GM23338 (cell line): ENCODE measurements around the gene MUC6. TPM values are rescaled to one million over a fixed set of nuclear protein-coding genes. Genes with fewer than 3 reads are reported as not detected.

Experiments
- ATAC-seq: fragments of 200-7000 bp; cut with Tn5 transposase; 3 replicates; pipeline ENCODE4 v1.9.1; 2020
- DNase-seq: peaks from one replicate; pipeline ENCODE4 v3.0.0-alpha.2; 2015; ENCODE audit warnings: low spot score
- H2AFZ ChIP-seq: fragments of 200-600 bp; sonication (generic); 2 replicates; pipeline ENCODE4 v1.8.0; 2016; ENCODE audit warnings: antibody characterized with exemption, mild to moderate bottlenecking, moderate library complexity
- H3F3A ChIP-seq: fragments of 200-600 bp; sonication (generic); replicated peaks from 2 replicates; pipeline ENCODE4 v1.8.0; 2017; ENCODE audit warnings: antibody characterized with exemption, mixed run types, low read depth
- H3K27ac ChIP-seq: fragments of 200-600 bp; sonication (generic); 2 replicates; pipeline ENCODE4 v1.6.1; 2016; ENCODE audit warnings: low read depth
- H3K27me3 ChIP-seq: fragments of 200-600 bp; sonication (generic); 2 replicates; pipeline ENCODE4 v1.8.0; 2016; ENCODE audit warnings: mild to moderate bottlenecking, mixed run types, moderate library complexity; ENCODE audit not compliant: insufficient read depth
- H3K36me3 ChIP-seq: fragments of 200-600 bp; sonication (generic); 2 replicates; pipeline ENCODE4 v1.8.0; 2016; ENCODE audit warnings: mild to moderate bottlenecking; ENCODE audit not compliant: insufficient read depth
- H3K4me1 ChIP-seq: fragments of 200-600 bp; sonication (generic); 2 replicates; pipeline ENCODE4 v1.8.0; 2016; ENCODE audit warnings: mild to moderate bottlenecking, moderate library complexity; ENCODE audit not compliant: insufficient read depth
- H3K4me2 ChIP-seq: fragments of 200-600 bp; sonication (generic); 2 replicates; pipeline ENCODE4 v1.7.1; 2017; ENCODE audit warnings: mixed run types
- H3K4me3 ChIP-seq: fragments of 200-600 bp; sonication (generic); 2 replicates; pipeline ENCODE4 v1.6.1; 2016; ENCODE audit warnings: mixed run types
- H3K79me2 ChIP-seq: fragments of 200-600 bp; sonication (generic); replicated peaks from 2 replicates; pipeline ENCODE4 v1.8.0; 2017; ENCODE audit warnings: mild to moderate bottlenecking; ENCODE audit not compliant: insufficient read depth
- H3K9me2 ChIP-seq: fragments of 200-600 bp; sonication (generic); 2 replicates; pipeline ENCODE4 v1.8.0; 2017; ENCODE audit not compliant: insufficient read depth
- H4K20me1 ChIP-seq: fragments of 200-600 bp; sonication (generic); replicated peaks from 2 replicates; pipeline ENCODE4 v1.8.0; 2017; ENCODE audit warnings: mild to moderate bottlenecking; ENCODE audit not compliant: insufficient read depth
- H3K27ac Mint-ChIP-seq: 2 replicates; pipeline ENCODE4 v1.8.0; 2020; ENCODE audit warnings: inconsistent platforms, mild to moderate bottlenecking, moderate library complexity, mixed read lengths
- H3K27me3 Mint-ChIP-seq: 3 replicates; pipeline ENCODE4 v1.8.0; 2022; ENCODE audit warnings: low read depth, mild to moderate bottlenecking, moderate library complexity, mixed read lengths, inconsistent platforms; ENCODE audit not compliant: insufficient read depth, poor library complexity
- H3K36me3 Mint-ChIP-seq: 3 replicates; pipeline ENCODE4 v1.8.0; 2021; ENCODE audit warnings: low read depth, mild to moderate bottlenecking, inconsistent platforms, moderate library complexity, mixed read lengths
- H3K4me1 Mint-ChIP-seq: 3 replicates; pipeline ENCODE4 v1.8.0; 2020; ENCODE audit warnings: mild to moderate bottlenecking, inconsistent platforms, mixed read lengths
- H3K4me3 Mint-ChIP-seq: 3 replicates; pipeline ENCODE4 v1.8.0; 2021; ENCODE audit warnings: moderate library complexity, mild to moderate bottlenecking, inconsistent platforms, mixed read lengths
- H3K9me3 Mint-ChIP-seq: 3 replicates; pipeline ENCODE4 v1.8.0; 2020; ENCODE audit warnings: moderate library complexity, mild to moderate bottlenecking, inconsistent platforms, mixed read lengths
- CTCF ChIP-seq, 2 experiments: fragments of 200-600 bp in 1 of 2; sonication (generic) in 1 of 2; conservative IDR thresholded peaks; 2 replicates each; pipeline versions ENCODE4 v1.5.1 to v1.6.1; 2016 to 2017; ENCODE audit warnings: antibody characterized with exemption in 2 of 2, low read depth in 2 of 2, mild to moderate bottlenecking in 2 of 2, moderate library complexity in 1 of 2
- EZH2 ChIP-seq: fragments of 200-600 bp; sonication (generic); IDR thresholded peaks from one replicate; pipeline ENCODE4 v1.8.0; 2017; ENCODE audit warnings: antibody characterized with exemption, mild to moderate bottlenecking, low read depth; ENCODE audit not compliant: unreplicated experiment
- EZH2phosphoT487 ChIP-seq: fragments of 200-600 bp; sonication (generic); IDR thresholded peaks from one replicate; pipeline ENCODE4 v1.8.1; 2018; ENCODE audit warnings: antibody characterized with exemption; ENCODE audit not compliant: unreplicated experiment
- JUNB ChIP-seq: IDR thresholded peaks from one replicate; pipeline ENCODE4 v1.6.1; 2016; ENCODE audit warnings: antibody characterized with exemption; ENCODE audit not compliant: unreplicated experiment
- POLR2AphosphoS5 ChIP-seq: IDR thresholded peaks from 2 replicates; pipeline ENCODE4 v1.6.1; 2016; ENCODE audit warnings: antibody characterized with exemption, low read depth
- ZNF114 ChIP-seq: fragments of 250-450 bp; sonication (Bioruptor Pico); IDR thresholded peaks from 2 replicates; pipeline ENCODE4 v1.5.0; 2020; ENCODE audit warnings: mild to moderate bottlenecking, moderate library complexity
- ZNF331 ChIP-seq: fragments of 250-450 bp; sonication (Bioruptor Pico); IDR thresholded peaks from 2 replicates; pipeline ENCODE4 v1.5.0; 2020; ENCODE audit warnings: low read depth, mild to moderate bottlenecking, moderate library complexity
- polyA plus RNA-seq: library from polyadenylated mRNA; unstranded; fragments of >200 nt; fragmentation: Nextera tagmentation; extraction: Ambion mirVana; gene quantifications from 2 replicates; pipeline ENCODE4 v1.2.1, GENCODE V29; 2016
- total RNA-seq: library from RNA; depleted of rRNA; stranded (reverse); fragments of >200 nt; shearing (Covaris generic); gene quantifications from 2 replicates; pipeline ENCODE4 v1.2.3, GENCODE V29; 2014
- TF ChIP-seq, protein P1 (sequence below): fragments of 250-450 bp; sonication (Bioruptor Pico); IDR thresholded peaks from 2 replicates; pipeline ENCODE4 v1.5.0; 2020; ENCODE audit warnings: mild to moderate bottlenecking, moderate library complexity
- TF ChIP-seq, protein P2 (sequence below): IDR thresholded peaks from 2 replicates; pipeline ENCODE4 v1.6.1; 2016; ENCODE audit warnings: antibody characterized with exemption

Gene MUC6
- total and polyA plus RNA-seq, 2 experiments from 2014 or later: not detected

DNA sequence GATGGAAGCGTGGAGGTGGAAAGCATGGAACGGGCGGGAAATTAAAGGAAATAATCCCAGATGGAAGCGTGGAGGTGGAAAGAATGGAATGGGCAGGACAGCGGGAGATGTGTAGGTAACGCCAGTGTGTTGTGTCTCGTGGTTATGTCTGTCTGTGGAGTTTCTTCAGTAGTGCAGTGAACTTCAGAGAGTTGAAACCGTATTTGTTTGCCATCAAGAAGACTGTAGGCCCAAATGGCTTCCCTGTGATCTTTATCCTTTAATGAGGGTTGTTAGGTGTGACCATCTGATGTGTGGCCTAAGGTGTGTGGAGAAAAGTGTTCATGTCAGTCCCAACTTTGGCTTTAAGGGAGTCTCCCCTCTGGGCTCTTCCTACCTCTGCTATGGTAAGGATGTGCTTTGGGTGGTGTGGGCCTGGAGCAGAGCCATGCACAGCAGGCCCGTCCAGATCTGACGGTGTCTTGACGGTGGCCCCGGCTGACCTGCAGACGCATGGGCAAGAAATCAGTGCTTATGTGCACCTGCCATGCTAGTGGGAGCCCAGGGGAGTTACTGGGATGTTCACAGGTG, 71.2 kb downstream of the MUC6 start (continued):
- TF ChIP-seq, protein P1, sequence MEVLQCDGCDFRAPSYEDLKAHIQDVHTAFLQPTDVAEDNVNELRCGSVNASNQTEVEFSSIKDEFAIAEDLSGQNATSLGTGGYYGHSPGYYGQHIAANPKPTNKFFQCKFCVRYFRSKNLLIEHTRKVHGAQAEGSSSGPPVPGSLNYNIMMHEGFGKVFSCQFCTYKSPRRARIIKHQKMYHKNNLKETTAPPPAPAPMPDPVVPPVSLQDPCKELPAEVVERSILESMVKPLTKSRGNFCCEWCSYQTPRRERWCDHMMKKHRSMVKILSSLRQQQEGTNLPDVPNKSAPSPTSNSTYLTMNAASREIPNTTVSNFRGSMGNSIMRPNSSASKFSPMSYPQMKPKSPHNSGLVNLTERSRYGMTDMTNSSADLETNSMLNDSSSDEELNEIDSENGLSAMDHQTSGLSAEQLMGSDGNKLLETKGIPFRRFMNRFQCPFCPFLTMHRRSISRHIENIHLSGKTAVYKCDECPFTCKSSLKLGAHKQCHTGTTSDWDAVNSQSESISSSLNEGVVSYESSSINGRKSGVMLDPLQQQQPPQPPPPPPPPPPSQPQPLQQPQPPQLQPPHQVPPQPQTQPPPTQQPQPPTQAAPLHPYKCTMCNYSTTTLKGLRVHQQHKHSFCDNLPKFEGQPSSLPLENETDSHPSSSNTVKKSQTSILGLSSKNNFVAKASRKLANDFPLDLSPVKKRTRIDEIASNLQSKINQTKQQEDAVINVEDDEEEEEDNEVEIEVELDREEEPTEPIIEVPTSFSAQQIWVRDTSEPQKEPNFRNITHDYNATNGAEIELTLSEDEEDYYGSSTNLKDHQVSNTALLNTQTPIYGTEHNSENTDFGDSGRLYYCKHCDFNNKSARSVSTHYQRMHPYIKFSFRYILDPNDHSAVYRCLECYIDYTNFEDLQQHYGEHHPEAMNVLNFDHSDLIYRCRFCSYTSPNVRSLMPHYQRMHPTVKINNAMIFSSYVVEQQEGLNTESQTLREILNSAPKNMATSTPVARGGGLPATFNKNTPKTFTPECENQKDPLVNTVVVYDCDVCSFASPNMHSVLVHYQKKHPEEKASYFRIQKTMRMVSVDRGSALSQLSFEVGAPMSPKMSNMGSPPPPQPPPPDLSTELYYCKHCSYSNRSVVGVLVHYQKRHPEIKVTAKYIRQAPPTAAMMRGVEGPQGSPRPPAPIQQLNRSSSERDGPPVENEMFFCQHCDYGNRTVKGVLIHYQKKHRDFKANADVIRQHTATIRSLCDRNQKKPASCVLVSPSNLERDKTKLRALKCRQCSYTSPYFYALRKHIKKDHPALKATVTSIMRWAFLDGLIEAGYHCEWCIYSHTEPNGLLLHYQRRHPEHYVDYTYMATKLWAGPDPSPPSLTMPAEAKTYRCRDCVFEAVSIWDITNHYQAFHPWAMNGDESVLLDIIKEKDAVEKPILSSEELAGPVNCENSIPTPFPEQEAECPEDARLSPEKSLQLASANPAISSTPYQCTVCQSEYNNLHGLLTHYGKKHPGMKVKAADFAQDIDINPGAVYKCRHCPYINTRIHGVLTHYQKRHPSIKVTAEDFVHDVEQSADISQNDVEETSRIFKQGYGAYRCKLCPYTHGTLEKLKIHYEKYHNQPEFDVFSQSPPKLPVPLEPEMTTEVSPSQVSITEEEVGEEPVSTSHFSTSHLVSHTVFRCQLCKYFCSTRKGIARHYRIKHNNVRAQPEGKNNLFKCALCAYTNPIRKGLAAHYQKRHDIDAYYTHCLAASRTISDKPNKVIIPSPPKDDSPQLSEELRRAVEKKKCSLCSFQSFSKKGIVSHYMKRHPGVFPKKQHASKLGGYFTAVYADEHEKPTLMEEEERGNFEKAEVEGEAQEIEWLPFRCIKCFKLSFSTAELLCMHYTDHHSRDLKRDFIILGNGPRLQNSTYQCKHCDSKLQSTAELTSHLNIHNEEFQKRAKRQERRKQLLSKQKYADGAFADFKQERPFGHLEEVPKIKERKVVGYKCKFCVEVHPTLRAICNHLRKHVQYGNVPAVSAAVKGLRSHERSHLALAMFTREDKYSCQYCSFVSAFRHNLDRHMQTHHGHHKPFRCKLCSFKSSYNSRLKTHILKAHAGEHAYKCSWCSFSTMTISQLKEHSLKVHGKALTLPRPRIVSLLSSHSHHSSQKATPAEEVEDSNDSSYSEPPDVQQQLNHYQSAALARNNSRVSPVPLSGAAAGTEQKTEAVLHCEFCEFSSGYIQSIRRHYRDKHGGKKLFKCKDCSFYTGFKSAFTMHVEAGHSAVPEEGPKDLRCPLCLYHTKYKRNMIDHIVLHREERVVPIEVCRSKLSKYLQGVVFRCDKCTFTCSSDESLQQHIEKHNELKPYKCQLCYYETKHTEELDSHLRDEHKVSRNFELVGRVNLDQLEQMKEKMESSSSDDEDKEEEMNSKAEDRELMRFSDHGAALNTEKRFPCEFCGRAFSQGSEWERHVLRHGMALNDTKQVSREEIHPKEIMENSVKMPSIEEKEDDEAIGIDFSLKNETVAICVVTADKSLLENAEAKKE (CRISPR knock-in tag): no peak
- TF ChIP-seq JUNB (no peak), POLR2AphosphoS5 (no peak)

DNA sequence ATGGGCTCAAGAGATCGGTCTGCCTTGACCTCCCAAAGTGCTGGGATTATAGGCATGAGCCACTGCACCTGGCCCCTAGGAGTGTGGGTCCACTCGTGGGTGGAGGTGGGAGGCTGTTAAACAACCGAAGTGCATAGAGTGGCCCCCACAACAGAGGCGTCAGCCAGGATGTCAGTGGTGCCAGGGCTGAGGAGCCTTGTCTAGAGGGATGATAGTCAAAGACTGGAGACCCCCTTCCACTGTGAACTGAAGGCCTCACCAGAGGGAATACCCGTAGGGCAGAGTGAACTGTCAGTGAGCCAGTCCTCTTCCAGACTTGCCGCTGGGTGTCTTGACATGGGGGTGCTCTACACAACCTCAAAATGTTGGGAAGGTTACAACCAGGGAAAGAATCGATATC, 72.7 kb downstream of the MUC6 start:
- peaks cover 7% of the 10 kb centered on the region; the same call in 1 of the 2 replicates for H3K36me3 ChIP-seq
- H3K36me3 Mint-ChIP-seq: peaks cover 59% of the 10 kb centered on the region

More for the DNA sequence above, 72.7 kb downstream of the MUC6 start:
- Histone ChIP-seq H3F3A (peaks cover 9% of the 10 kb centered on the region; the same call in 1 of the 2 replicates), H3K4me1 (no peaks in the 10 kb centered on the region), H2AFZ (no peak overlapping the region), H3K4me2 (no peak overlapping the region), H3K4me3 (no peak overlapping the region), H3K79me2 (0 out of 2 replicates have a peak, but pooled peaks cover 22% of the 10 kb centered on the region), H4K20me1 (no peaks in the 10 kb centered on the region; the same call in 1 of the 2 replicates), H3K27ac (no peak overlapping the region), H3K9me2 (no peaks in the 10 kb centered on the region), H3K27me3 (no peaks in the 10 kb centered on the region)
- H3K4me3 Mint-ChIP-seq: no peak overlapping the region
- no peak for ATAC-seq
- peaks cover 12% of the 10 kb centered on the region for H3K27me3 Mint-ChIP-seq
- no peak overlapping the region; the same call in 1 of the 2 replicates for H3K27ac Mint-ChIP-seq
- peaks cover 5% of the 10 kb centered on the region; the same call in 1 of the 3 replicates for H3K4me1 Mint-ChIP-seq
- H3K9me3 Mint-ChIP-seq: peaks cover 20% of the 10 kb centered on the region
- no peak for TF ChIP-seq ZNF114 (CRISPR knock-in tag)
- TF ChIP-seq, protein P2, sequence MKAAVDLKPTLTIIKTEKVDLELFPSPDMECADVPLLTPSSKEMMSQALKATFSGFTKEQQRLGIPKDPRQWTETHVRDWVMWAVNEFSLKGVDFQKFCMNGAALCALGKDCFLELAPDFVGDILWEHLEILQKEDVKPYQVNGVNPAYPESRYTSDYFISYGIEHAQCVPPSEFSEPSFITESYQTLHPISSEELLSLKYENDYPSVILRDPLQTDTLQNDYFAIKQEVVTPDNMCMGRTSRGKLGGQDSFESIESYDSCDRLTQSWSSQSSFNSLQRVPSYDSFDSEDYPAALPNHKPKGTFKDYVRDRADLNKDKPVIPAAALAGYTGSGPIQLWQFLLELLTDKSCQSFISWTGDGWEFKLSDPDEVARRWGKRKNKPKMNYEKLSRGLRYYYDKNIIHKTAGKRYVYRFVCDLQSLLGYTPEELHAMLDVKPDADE: no peak
- no peak for TF ChIP-seq ZNF331 (CRISPR knock-in tag)
- no peak for TF ChIP-seq EZH2phosphoT487
- no peak for TF ChIP-seq JUNB
- no peak for TF ChIP-seq EZH2
- no peak for TF ChIP-seq CTCF (conservative IDR thresholded peaks at IDR 0.05; ENCODE audit: low read depth in 2 of 2)
- DNase-seq: no peak
